ENCODE data around the gene KRT5.

The KRT5 gene

DNA sequence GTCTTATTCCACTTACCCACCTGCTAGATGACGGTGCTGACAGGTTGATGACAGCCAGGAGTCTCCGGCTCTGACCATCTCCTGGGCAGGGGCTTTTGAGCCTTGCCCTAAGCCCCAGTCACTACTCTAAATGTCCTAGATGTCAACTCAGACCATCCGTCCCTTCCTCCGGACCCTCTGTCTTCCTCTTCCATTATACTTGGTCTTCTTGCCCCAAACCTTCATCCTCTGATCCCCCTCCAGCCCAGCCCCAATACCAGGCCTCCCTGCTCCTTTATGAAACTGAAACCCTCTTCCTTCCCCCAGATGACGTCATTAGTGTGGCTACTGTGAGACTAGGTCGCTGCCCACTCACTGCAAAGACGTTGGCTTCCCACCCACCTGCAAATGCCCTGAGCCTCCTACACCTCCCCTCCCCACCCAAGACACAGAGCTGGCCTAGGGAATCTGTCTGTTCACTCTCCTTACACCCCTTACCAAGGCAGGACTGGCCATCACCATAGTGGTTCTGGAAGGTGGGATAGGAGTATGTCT, 22.7 kb upstream of the KRT5 start:
- DNase-seq (ENCODE audit: extremely low read depth, low read depth): no peak
- TF ChIP-seq, protein P1, sequence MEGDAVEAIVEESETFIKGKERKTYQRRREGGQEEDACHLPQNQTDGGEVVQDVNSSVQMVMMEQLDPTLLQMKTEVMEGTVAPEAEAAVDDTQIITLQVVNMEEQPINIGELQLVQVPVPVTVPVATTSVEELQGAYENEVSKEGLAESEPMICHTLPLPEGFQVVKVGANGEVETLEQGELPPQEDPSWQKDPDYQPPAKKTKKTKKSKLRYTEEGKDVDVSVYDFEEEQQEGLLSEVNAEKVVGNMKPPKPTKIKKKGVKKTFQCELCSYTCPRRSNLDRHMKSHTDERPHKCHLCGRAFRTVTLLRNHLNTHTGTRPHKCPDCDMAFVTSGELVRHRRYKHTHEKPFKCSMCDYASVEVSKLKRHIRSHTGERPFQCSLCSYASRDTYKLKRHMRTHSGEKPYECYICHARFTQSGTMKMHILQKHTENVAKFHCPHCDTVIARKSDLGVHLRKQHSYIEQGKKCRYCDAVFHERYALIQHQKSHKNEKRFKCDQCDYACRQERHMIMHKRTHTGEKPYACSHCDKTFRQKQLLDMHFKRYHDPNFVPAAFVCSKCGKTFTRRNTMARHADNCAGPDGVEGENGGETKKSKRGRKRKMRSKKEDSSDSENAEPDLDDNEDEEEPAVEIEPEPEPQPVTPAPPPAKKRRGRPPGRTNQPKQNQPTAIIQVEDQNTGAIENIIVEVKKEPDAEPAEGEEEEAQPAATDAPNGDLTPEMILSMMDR (IDR thresholded peaks at IDR 0.05; ENCODE audit: low read depth, low read length): no peak

DNA sequence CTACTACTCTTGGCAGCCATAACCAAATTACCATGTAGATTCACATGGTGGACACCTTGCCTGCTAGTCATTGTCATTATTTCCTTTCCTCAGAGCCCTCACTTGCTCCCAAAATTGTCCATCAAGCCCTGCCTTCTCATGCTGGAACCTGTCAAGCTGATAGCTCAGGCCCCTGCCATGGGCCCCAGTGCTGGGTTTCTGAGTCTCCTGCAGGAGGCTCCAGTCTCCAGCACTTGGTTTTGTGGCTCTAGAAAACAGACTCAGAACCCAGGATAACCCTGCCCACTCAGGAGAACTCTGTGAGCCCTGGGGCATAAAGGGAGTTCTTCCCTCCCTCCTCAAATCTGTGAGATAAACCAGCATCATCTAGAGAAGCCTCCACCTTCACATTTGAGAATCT, 22.0 kb upstream of the KRT5 start:
- DNase-seq (ENCODE audit: extremely low read depth, low read depth): no peak
- TF ChIP-seq, protein P1 (IDR thresholded peaks at IDR 0.05; ENCODE audit: low read depth, low read length): no peak

- TF ChIP-seq, protein P1 (IDR thresholded peaks at IDR 0.05; ENCODE audit: low read depth, low read length): no peak
- DNase-seq (ENCODE audit: extremely low read depth, low read depth): no peak
Observed at GRCh38 chr12:52541709-52542108, 21.5 kb upstream of the KRT5 start.

DNA sequence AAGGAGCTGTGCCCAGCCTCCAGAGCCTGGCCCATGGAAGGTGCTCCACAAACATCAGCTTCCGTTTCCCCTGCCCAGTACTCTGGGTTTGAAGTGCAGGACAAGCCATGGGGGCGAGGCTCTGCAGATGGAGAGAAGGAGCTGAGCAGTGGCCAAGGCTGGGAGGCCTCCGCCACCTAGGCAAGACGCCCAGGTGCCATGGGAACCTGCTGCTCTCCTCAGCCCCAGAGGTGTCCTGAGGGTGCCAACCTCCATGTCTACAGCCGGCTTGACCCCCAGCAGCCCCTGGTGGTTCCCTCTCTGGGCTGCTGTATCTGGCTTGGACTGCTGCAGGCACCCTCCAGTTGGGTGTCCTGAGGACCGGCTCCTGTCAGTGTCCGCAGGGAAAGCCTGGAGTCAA, 20.3 kb upstream of the KRT5 start:
- TF ChIP-seq, protein P1 (IDR thresholded peaks at IDR 0.05; ENCODE audit: low read depth, low read length): no peak
- no peak for DNase-seq (ENCODE audit: extremely low read depth, low read depth)

DNA sequence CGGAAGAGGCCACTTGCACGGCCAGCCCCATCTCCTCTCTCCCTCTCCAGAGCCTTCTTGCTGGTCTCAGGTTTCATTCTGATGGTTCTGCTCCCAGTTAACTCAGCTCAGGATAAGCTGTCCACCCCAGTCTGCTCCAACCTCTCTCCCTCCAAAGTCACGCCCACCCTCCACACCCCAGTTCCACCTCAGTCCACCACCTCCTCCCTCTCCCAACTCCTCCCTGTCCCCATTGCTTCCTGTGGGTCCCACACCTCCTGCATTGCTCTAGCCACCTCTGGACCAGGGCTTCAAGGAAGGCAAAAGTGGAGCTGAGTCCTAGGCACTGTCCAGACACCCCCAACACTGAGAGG, 19.6 kb upstream of the KRT5 start:
- DNase-seq (ENCODE audit: extremely low read depth, low read depth): no peak
- TF ChIP-seq, protein P1 (IDR thresholded peaks at IDR 0.05; ENCODE audit: low read depth, low read length): no peak

DNA sequence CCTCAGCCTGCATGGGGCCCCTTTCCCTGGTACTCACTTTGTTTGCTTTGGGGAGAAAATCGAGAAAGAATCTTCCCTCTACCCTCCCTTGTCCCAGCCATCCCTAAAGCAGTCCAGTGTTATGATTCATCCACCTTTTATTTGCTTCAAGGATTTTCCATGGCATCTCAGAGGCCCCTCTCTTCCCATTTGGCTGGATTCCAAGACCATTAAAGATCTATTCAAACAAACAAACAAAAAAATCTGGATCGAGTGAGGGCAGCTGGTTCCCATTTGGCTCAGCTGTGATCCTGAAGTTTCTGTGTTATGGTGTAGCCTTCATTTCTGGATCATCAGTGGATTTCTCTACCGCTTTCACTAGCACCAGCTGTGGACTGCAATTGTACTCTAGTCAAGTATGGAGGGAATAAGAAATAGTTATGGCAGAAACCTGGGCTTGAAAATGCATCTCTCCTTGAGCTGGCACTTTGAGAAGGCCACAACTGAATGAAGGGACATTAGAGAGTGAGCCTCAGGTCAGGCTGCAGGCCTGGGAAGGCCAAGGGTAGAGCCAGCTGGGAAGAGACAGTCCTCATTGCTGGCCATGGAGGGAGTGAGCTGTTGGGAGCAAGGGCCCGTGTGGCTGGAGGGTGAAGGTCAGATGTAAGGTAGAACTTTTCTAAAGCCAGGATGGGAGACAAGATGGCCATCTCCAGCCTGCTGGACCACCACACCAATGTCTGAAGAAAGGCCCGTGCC, 19.1 kb upstream of the KRT5 start:
- peak; percentile 31 for DNase-seq (ENCODE audit: extremely low read depth, low read depth)
- TF ChIP-seq, protein P1 (IDR thresholded peaks at IDR 0.05; ENCODE audit: low read depth, low read length): no peak

DNA sequence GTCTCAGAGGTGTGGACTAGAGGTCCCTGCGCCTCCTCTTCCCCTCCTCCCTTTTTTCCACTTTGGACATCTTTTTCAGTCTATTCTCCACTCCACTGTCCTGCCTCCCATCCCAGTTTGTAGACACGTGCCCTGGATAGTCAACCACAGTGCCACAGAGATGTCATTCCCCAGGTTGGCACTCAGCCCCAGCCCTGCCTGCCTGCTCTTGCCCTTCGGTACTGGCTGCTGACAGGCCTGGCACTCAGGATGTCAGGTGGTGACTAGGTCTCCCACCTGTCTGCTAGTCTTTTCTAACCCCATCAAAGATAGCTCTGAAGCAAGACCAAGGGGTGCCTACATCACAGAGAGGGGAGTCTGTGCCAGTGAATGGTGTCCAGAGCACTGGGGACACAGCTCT, 16.9 kb upstream of the KRT5 start:
- TF ChIP-seq, protein P1 (IDR thresholded peaks at IDR 0.05; ENCODE audit: low read depth, low read length): no peak

More for the DNA sequence above, 16.9 kb upstream of the KRT5 start:
- DNase-seq (ENCODE audit: extremely low read depth, low read depth): no peak

Data from AG09319 (cell line).